ENCODE results near the gene MBD5. TPM values are rescaled to one million over a fixed set of nuclear protein-coding genes. Genes with fewer than 3 reads are reported as not detected.

Gene MBD5
- total RNA-seq, 4 donors from 2014 or later, result 51.2 to 85.9 (median 72.6) TPM

GRCh38 chr2:148048475-148049221 lies 27.8 kb downstream of the MBD5 start:
- intact Hi-C loops (cut with DNase I), result no loop called here
- TF ChIP-seq POLR2A (IDR thresholded peaks at IDR 0.05) (no peak), CTCF (IDR thresholded peaks at IDR 0.05) (no peak)
- no peak overlapping the region for H3K4me3 ChIP-seq (replicated peaks in 1 of 3)
- DNase-seq, result no peak
- H3K27me3 ChIP-seq, result no peaks in the 10 kb centered on the region
- H3K9me3 ChIP-seq, result no peaks in the 10 kb centered on the region
- no peak overlapping the region for H3K27ac ChIP-seq
- no peaks in the 10 kb centered on the region for H3K36me3 ChIP-seq
- 65% methylated on average over 1 of the region's 1 CpG for WGBS, 2 donors
- H3K4me1 ChIP-seq, result peaks cover 0 to 4% of the 10 kb centered on the region in 2 donors

GRCh38 chr2:148049284-148049683 lies 28.4 kb downstream of the MBD5 start:
- Histone ChIP-seq H3K27ac (no peak overlapping the region), H3K4me3 (replicated peaks in 1 of 3) (no peak overlapping the region), H3K27me3 (no peaks in the 10 kb centered on the region), H3K4me1 (peaks cover 0 to 4% of the 10 kb centered on the region in 2 donors), H3K9me3 (no peaks in the 10 kb centered on the region), H3K36me3 (no peaks in the 10 kb centered on the region)
- TF ChIP-seq CTCF (IDR thresholded peaks at IDR 0.05) (no peak), POLR2A (IDR thresholded peaks at IDR 0.05) (no peak)
- intact Hi-C loops (cut with DNase I), result no loop called here
- DNase-seq, result no peak

DNA sequence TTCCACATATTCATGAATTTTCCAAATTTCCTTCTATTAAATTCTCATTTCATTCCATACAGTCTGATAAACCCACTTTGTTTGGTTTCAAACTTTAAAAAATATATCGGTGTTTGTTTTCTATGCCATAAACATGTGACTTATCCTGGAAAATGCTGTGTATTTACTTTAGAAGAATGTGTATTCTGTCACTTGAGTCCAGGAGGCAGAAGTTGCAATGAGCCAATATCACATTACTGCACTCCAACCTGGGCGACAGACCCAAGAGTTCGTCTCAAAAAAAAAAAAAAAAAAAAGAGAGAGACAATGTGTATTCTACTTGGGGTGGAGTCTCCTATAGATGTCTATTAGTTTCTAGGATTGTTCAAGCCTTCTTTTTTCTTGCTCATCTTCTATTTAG lies 31.8 kb downstream of the MBD5 start:
- Histone ChIP-seq H3K4me3 (replicated peaks in 1 of 3) (no peak overlapping the region), H3K4me1 (peaks cover 0 to 4% of the 10 kb centered on the region in 2 donors), H3K9me3 (no peaks in the 10 kb centered on the region), H3K36me3 (no peaks in the 10 kb centered on the region), H3K27ac (no peak overlapping the region), H3K27me3 (no peaks in the 10 kb centered on the region)
- intact Hi-C loops (cut with DNase I), result no loop called here
- WGBS, 2 donors, result 99% methylated on average over 3 of the region's 3 CpGs
- no peak for DNase-seq
- TF ChIP-seq POLR2A (IDR thresholded peaks at IDR 0.05) (no peak), CTCF (IDR thresholded peaks at IDR 0.05) (no peak)

GRCh38 chr2:148058641-148059040 lies 37.8 kb downstream of the MBD5 start:
- H3K27me3 ChIP-seq, result no peaks in the 10 kb centered on the region
- no peaks in the 10 kb centered on the region for H3K36me3 ChIP-seq
- no peaks in the 10 kb centered on the region for H3K4me1 ChIP-seq
- intact Hi-C loops (cut with DNase I), result no loop called here
- no peak for TF ChIP-seq POLR2A (IDR thresholded peaks at IDR 0.05)
- no peak for TF ChIP-seq CTCF (IDR thresholded peaks at IDR 0.05)
- no peaks in the 10 kb centered on the region for H3K9me3 ChIP-seq
- WGBS, 2 donors, result 97 to 100% methylated on average over 1 of the region's 1 CpG
- DNase-seq, result no peak
- H3K4me3 ChIP-seq (replicated peaks in 1 of 3), result no peak overlapping the region
- no peak overlapping the region for H3K27ac ChIP-seq

- no peak for DNase-seq
- Histone ChIP-seq H3K9me3 (no peaks in the 10 kb centered on the region), H3K4me3 (replicated peaks in 1 of 3) (no peak overlapping the region), H3K4me1 (no peaks in the 10 kb centered on the region), H3K27ac (no peak overlapping the region), H3K36me3 (no peaks in the 10 kb centered on the region), H3K27me3 (no peaks in the 10 kb centered on the region)
- TF ChIP-seq CTCF (IDR thresholded peaks at IDR 0.05) (no peak), POLR2A (IDR thresholded peaks at IDR 0.05) (no peak)
- intact Hi-C loops (cut with DNase I), result no loop called here
- 87 to 92% methylated on average over 2 of the region's 2 CpGs for WGBS, 2 donors
Observed at GRCh38 chr2:148063633-148064032, 42.7 kb downstream of the MBD5 start.

All from thyroid gland (tissue), 4 donors.